Neural progenitor cell (in vitro differentiated cells): ENCODE data around the gene CPLX3. TPM values are rescaled to one million over a fixed set of nuclear protein-coding genes. Genes with fewer than 3 reads are reported as not detected.

Experiments
- DNase-seq: peaks from one replicate; pipeline ENCODE4 v3.0.0-alpha.2; 2016; ENCODE audit warnings: low spot score
- H2AFZ ChIP-seq: fragments of 200-600 bp; sonication (generic); replicated peaks from 2 replicates; pipeline ENCODE4 v1.6.1; 2016; ENCODE audit warnings: antibody characterized with exemption
- H3F3A ChIP-seq: fragments of 200-600 bp; sonication (generic); 2 replicates; pipeline ENCODE4 v1.6.1; 2016; ENCODE audit warnings: antibody characterized with exemption, low read depth
- H3K27ac ChIP-seq: fragments of 200-600 bp; sonication (generic); 2 replicates; pipeline ENCODE4 v1.5.1; 2016; ENCODE audit warnings: mild to moderate bottlenecking
- H3K27me3 ChIP-seq: fragments of 200-600 bp; sonication (generic); 2 replicates; pipeline ENCODE4 v1.6.1; 2016; ENCODE audit warnings: mild to moderate bottlenecking, moderate library complexity
- H3K36me3 ChIP-seq: fragments of 200-600 bp; sonication (generic); 2 replicates; pipeline ENCODE4 v1.5.1; 2016
- H3K4me1 ChIP-seq: fragments of 200-600 bp; sonication (generic); 2 replicates; pipeline ENCODE4 v1.6.1; 2016; ENCODE audit warnings: mixed run types
- H3K4me2 ChIP-seq: fragments of 200-600 bp; sonication (generic); 2 replicates; pipeline ENCODE4 v1.6.1; 2016
- H3K4me3 ChIP-seq: fragments of 200-600 bp; sonication (generic); 2 replicates; pipeline ENCODE4 v1.5.1; 2016
- H3K79me2 ChIP-seq: fragments of 200-600 bp; sonication (generic); 2 replicates; pipeline ENCODE4 v1.6.1; 2016; ENCODE audit warnings: low read depth
- H3K9ac ChIP-seq: fragments of 200-600 bp; sonication (generic); 2 replicates; pipeline ENCODE4 v1.6.1; 2016
- H3K9me3 ChIP-seq: fragments of 200-600 bp; sonication (generic); 2 replicates; pipeline ENCODE4 v1.5.1; 2016; ENCODE audit warnings: low read depth
- H4K20me1 ChIP-seq: fragments of 200-600 bp; sonication (generic); 2 replicates; pipeline ENCODE4 v1.6.1; 2016; ENCODE audit warnings: low read depth
- H3K27ac Mint-ChIP-seq: 3 replicates; pipeline ENCODE4 v1.8.0; 2021; ENCODE audit warnings: mixed read lengths
- H3K27me3 Mint-ChIP-seq: 2 replicates; pipeline ENCODE4 v1.8.0; 2022; ENCODE audit warnings: low read depth, mild to moderate bottlenecking, inconsistent platforms, moderate library complexity, mixed read lengths; ENCODE audit not compliant: insufficient read depth
- H3K36me3 Mint-ChIP-seq: 3 replicates; pipeline ENCODE4 v1.8.0; 2021; ENCODE audit warnings: mixed read lengths
- H3K4me1 Mint-ChIP-seq: 3 replicates; pipeline ENCODE4 v1.8.0; 2021; ENCODE audit warnings: mixed read lengths
- H3K4me3 Mint-ChIP-seq: 3 replicates; pipeline ENCODE4 v1.8.0; 2021; ENCODE audit warnings: mild to moderate bottlenecking, moderate library complexity, mixed read lengths
- H3K9me3 Mint-ChIP-seq: 3 replicates; pipeline ENCODE4 v1.8.0; 2020; ENCODE audit warnings: mixed read lengths
- EZH2 ChIP-seq: fragments of 200-600 bp; sonication (generic); IDR thresholded peaks from 2 replicates; pipeline ENCODE4 v1.6.1; 2017; ENCODE audit warnings: antibody characterized with exemption, mild to moderate bottlenecking, moderate library complexity
- EZH2phosphoT487 ChIP-seq: fragments of 200-600 bp; sonication (generic); IDR thresholded peaks from 2 replicates; pipeline ENCODE4 v1.6.1; 2017; ENCODE audit warnings: antibody characterized with exemption
- total RNA-seq: library from RNA; depleted of rRNA; stranded (reverse); fragments of >200 nt; gene quantifications from 2 replicates; pipeline ENCODE4 v1.2.3, GENCODE V29; 2015; ENCODE audit warnings: low replicate concordance
- TF ChIP-seq, protein P1 (sequence below): fragments of 200-600 bp; sonication (generic); IDR thresholded peaks from 2 replicates; pipeline ENCODE4 v1.5.1; 2017; ENCODE audit warnings: antibody characterized with exemption, mild to moderate bottlenecking

Gene CPLX3
- total RNA-seq, 1 donor from 2014 or later = not detected

DNA sequence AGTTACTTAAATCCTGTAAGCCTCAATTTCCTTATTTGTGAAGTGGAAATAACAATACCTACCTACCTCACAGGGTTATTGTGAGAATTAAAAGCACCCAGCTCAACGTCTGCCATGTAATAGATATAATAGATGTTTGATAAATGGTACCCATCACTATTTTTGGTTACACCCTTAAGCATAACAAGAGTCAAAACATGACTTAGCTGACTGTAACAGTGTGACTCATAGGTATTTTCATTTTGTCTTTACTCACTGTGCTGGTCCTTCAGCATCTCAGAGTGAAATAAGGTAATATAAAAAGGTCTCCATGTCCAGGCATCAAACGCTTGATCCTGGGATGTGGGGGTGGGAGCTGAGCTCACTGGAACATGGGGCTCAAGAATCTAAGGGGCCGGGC lies 3.1 kb downstream of the CPLX3 start:
- TF ChIP-seq EZH2 (no peak), EZH2phosphoT487 (no peak)
- TF ChIP-seq, protein P1, sequence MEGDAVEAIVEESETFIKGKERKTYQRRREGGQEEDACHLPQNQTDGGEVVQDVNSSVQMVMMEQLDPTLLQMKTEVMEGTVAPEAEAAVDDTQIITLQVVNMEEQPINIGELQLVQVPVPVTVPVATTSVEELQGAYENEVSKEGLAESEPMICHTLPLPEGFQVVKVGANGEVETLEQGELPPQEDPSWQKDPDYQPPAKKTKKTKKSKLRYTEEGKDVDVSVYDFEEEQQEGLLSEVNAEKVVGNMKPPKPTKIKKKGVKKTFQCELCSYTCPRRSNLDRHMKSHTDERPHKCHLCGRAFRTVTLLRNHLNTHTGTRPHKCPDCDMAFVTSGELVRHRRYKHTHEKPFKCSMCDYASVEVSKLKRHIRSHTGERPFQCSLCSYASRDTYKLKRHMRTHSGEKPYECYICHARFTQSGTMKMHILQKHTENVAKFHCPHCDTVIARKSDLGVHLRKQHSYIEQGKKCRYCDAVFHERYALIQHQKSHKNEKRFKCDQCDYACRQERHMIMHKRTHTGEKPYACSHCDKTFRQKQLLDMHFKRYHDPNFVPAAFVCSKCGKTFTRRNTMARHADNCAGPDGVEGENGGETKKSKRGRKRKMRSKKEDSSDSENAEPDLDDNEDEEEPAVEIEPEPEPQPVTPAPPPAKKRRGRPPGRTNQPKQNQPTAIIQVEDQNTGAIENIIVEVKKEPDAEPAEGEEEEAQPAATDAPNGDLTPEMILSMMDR = no peak

DNA sequence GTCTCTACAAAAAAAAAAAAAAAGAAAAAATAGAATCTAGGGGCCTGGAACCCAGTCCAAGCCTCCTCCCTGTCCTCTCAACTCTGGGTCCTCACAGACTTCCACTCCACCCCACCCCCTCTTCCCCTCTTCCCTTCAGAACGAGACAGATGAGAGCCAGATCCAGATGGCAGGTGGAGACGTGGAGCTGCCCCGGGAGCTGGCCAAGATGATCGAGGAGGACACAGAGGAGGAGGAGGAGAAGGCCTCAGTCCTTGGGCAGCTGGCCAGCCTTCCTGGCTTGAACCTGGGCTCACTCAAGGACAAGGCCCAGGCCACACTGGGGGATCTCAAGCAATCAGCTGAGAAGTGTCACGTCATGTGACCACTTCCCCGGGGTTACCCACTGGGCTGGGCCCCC lies 3.6 kb downstream of the CPLX3 start:
- H4K20me1 ChIP-seq = peaks cover 22% of the 10 kb centered on the region
- Mint-ChIP-seq H3K27me3 (peaks cover 41% of the 10 kb centered on the region), H3K4me3 (no peak overlapping the region), H3K27ac (no peak overlapping the region), H3K4me1 (peaks cover 17% of the 10 kb centered on the region), H3K36me3 (no peaks in the 10 kb centered on the region), H3K9me3 (no peaks in the 10 kb centered on the region)
- no peaks in the 10 kb centered on the region for H3K36me3 ChIP-seq
- no peaks in the 10 kb centered on the region for H3K9me3 ChIP-seq
- H3K27ac ChIP-seq = no peak overlapping the region
- H2AFZ ChIP-seq = no peak overlapping the region
- H3K9ac ChIP-seq = no peak overlapping the region
- peaks cover 4% of the 10 kb centered on the region for H3F3A ChIP-seq
- no peak for DNase-seq
- H3K79me2 ChIP-seq = no peaks in the 10 kb centered on the region
- H3K27me3 ChIP-seq = peaks cover 46% of the 10 kb centered on the region
- H3K4me3 ChIP-seq = no peak overlapping the region
- peaks cover 10% of the 10 kb centered on the region for H3K4me1 ChIP-seq
- TF ChIP-seq, protein P1 = no peak
- no peak for TF ChIP-seq EZH2
- TF ChIP-seq EZH2phosphoT487 = no peak
- no peak overlapping the region for H3K4me2 ChIP-seq

More for the DNA sequence above, 3.1 kb downstream of the CPLX3 start:
- no peaks in the 10 kb centered on the region for H3K79me2 ChIP-seq
- peaks cover 10% of the 10 kb centered on the region for H3K4me1 ChIP-seq
- Mint-ChIP-seq H3K27ac (no peak overlapping the region), H3K4me1 (peaks cover 17% of the 10 kb centered on the region), H3K36me3 (no peaks in the 10 kb centered on the region), H3K9me3 (no peaks in the 10 kb centered on the region), H3K4me3 (no peak overlapping the region), H3K27me3 (peaks cover 44% of the 10 kb centered on the region)
- H3K4me2 ChIP-seq = no peak overlapping the region
- H2AFZ ChIP-seq = no peak overlapping the region
- H3K9me3 ChIP-seq = no peaks in the 10 kb centered on the region
- H3F3A ChIP-seq = peaks cover 4% of the 10 kb centered on the region
- H3K9ac ChIP-seq = no peak overlapping the region
- no peaks in the 10 kb centered on the region for H3K36me3 ChIP-seq
- peaks cover 20% of the 10 kb centered on the region for H4K20me1 ChIP-seq
- H3K27me3 ChIP-seq = peaks cover 51% of the 10 kb centered on the region
- no peak overlapping the region for H3K27ac ChIP-seq
- DNase-seq = no peak
- no peak overlapping the region for H3K4me3 ChIP-seq

DNA sequence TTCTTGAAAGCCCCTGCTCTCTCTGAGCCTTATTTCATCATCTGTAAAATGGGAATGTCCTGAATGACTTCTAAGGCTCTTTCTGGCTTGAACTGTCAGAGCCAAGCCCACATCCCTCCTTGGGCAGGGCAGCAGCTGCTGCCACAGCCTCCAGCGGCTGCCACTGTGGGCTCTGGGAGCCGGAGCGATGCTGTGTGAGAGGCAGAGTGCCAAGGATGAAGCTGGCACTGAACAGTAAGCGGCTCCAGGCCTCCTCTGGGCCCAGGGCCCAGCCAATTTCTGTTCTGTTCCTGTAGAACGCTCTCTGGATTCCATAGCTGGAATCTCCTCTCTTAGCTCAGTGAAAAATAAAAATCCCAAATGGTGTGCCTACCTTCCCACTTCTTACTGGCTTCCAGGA lies 4.4 kb downstream of the CPLX3 start:
- peaks cover 8% of the 10 kb centered on the region for H3F3A ChIP-seq
- H4K20me1 ChIP-seq = peaks cover 26% of the 10 kb centered on the region
- Mint-ChIP-seq H3K9me3 (no peaks in the 10 kb centered on the region), H3K27me3 (peaks cover 40% of the 10 kb centered on the region), H3K27ac (no peak overlapping the region), H3K4me1 (peaks cover 17% of the 10 kb centered on the region), H3K4me3 (no peak overlapping the region), H3K36me3 (no peaks in the 10 kb centered on the region)
- no peaks in the 10 kb centered on the region for H3K9me3 ChIP-seq
- H3K9ac ChIP-seq = no peak overlapping the region
- H3K36me3 ChIP-seq = no peaks in the 10 kb centered on the region
- H3K27ac ChIP-seq = no peak overlapping the region
- TF ChIP-seq EZH2 (no peak), EZH2phosphoT487 (no peak)
- TF ChIP-seq, protein P1 = no peak
- H3K27me3 ChIP-seq = peaks cover 38% of the 10 kb centered on the region
- peaks cover 10% of the 10 kb centered on the region for H3K4me1 ChIP-seq
- no peaks in the 10 kb centered on the region for H3K79me2 ChIP-seq
- DNase-seq = no peak
- no peak overlapping the region for H2AFZ ChIP-seq
- no peak overlapping the region for H3K4me3 ChIP-seq
- no peak overlapping the region for H3K4me2 ChIP-seq
